C4-2B (cell line): ENCODE results near the gene MED13L.

ENCODE experiments used
- CTCF ChIP-seq: fragments of 450-650 bp; conservative IDR thresholded peaks from 2 replicates; pipeline ENCODE4 v1.5.1; 2017; ENCODE audit warnings: mild to moderate bottlenecking
- ZFX ChIP-seq: fragments of 450-650 bp; IDR thresholded peaks from 2 replicates; pipeline ENCODE4 v1.6.1; 2017

DNA sequence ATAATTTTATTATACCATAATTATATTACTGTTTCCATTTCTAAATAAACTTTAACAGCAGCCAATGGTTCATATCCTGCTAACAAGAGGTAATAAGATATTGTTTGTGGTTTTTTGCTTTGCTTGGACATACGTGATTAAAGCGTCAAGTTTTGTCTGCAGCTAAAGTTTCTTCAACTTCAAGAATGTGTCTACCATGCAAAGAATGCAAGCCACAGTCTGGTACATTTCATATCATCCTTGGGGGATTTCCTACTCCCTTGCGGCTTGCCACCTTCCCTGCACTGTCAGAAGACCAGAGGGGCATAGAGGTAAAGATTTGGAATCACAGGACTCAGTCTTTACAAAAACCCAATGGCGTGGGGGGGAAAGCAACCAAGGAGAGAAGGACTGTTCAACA lies 125.2 kb downstream of the MED13L start:
- TF ChIP-seq ZFX (no peak), CTCF (no peak)
